Large intestine (tissue), 3 donors: Measurements from ENCODE around the gene CCDC185. TPM values are rescaled to one million over a fixed set of nuclear protein-coding genes. Genes with fewer than 3 reads are reported as not detected.

ENCODE experiments used
- DNase-seq, 2 donors: peaks; one replicate each; pipeline versions ENCODE4 v3.0.0 to v3.0.0-alpha.2; 2013
- H3K27ac ChIP-seq: one replicate; pipeline ENCODE4 v1.5.1; 2013; ENCODE audit warnings: low read length
- H3K27me3 ChIP-seq: 2 replicates; pipeline ENCODE4 v1.6.1; 2013; ENCODE audit warnings: low read length; ENCODE audit not compliant: control insufficient read depth, insufficient read depth
- H3K36me3 ChIP-seq: 2 replicates; pipeline ENCODE4 v1.6.1; 2013; ENCODE audit warnings: low read length; ENCODE audit not compliant: control insufficient read depth, insufficient read depth
- H3K4me1 ChIP-seq: one replicate; pipeline ENCODE4 v1.6.1; 2013; ENCODE audit warnings: low read length; ENCODE audit not compliant: control insufficient read depth, insufficient read depth
- H3K4me3 ChIP-seq: one replicate; pipeline ENCODE4 v1.5.1; 2013; ENCODE audit warnings: low read length
- H3K9me3 ChIP-seq: one replicate; pipeline ENCODE4 v1.6.1; 2013; ENCODE audit warnings: mild to moderate bottlenecking, low read depth, low read length, moderate library complexity; ENCODE audit not compliant: control insufficient read depth
- WGBS: methylation state at CpG from one replicate; pipeline ENCODE4 v1.1.5; 2013; ENCODE audit warnings: low lambda C conversion rate; ENCODE audit not compliant: insufficient coverage; 5-methylcytosine and 5-hydroxymethylcytosine counted together
- polyA plus RNA-seq: library from polyadenylated mRNA; unstranded; fragments of 120-200 nt; gene quantifications from one replicate; pipeline ENCODE4 v1.2.1, GENCODE V29; 2013

Gene CCDC185
- polyA plus RNA-seq, 1 donor = not detected

- Histone ChIP-seq H3K27ac (no peak overlapping the region), H3K36me3 (no peaks in the 10 kb centered on the region), H3K4me1 (no peaks in the 10 kb centered on the region), H3K9me3 (no peaks in the 10 kb centered on the region), H3K4me3 (no peak overlapping the region), H3K27me3 (no peaks in the 10 kb centered on the region)
- no peak for DNase-seq
- WGBS = no CpG with 5 or more reads among the region's 1 CpG
Measured at GRCh38 chr1:223429821-223430220, 36.6 kb downstream of the CCDC185 start.

- Histone ChIP-seq H3K4me1 (no peaks in the 10 kb centered on the region), H3K9me3 (no peaks in the 10 kb centered on the region), H3K36me3 (no peaks in the 10 kb centered on the region), H3K4me3 (no peak overlapping the region), H3K27me3 (no peaks in the 10 kb centered on the region), H3K27ac (no peak overlapping the region)
- WGBS = no CpG with 5 or more reads among the region's 1 CpG
- DNase-seq = no peak
Measured at GRCh38 chr1:223430236-223430635, 37.0 kb downstream of the CCDC185 start.

GRCh38 chr1:223437151-223437550 is 43.9 kb downstream of the CCDC185 start:
- H3K36me3 ChIP-seq = no peaks in the 10 kb centered on the region
- no peaks in the 10 kb centered on the region for H3K27me3 ChIP-seq
- H3K4me1 ChIP-seq = no peaks in the 10 kb centered on the region
- no peak for DNase-seq
- H3K9me3 ChIP-seq = no peaks in the 10 kb centered on the region
- H3K27ac ChIP-seq = no peak overlapping the region
- H3K4me3 ChIP-seq = no peak overlapping the region
- WGBS = 83% methylated on average over 1 of the region's 3 CpGs

- no peak for DNase-seq
- Histone ChIP-seq H3K27me3 (peaks cover 3% of the 10 kb centered on the region), H3K27ac (no peak overlapping the region), H3K36me3 (no peaks in the 10 kb centered on the region), H3K9me3 (peaks cover 6% of the 10 kb centered on the region), H3K4me1 (no peaks in the 10 kb centered on the region), H3K4me3 (no peak overlapping the region)
- no CpG with 5 or more reads among the region's 1 CpG for WGBS
Measured at GRCh38 chr1:223443397-223443796, 50.2 kb downstream of the CCDC185 start.

GRCh38 chr1:223444411-223444810 is 51.2 kb downstream of the CCDC185 start:
- Histone ChIP-seq H3K4me1 (no peaks in the 10 kb centered on the region), H3K9me3 (peaks cover 6% of the 10 kb centered on the region), H3K36me3 (no peaks in the 10 kb centered on the region), H3K27ac (no peak overlapping the region), H3K27me3 (peaks cover 3% of the 10 kb centered on the region), H3K4me3 (no peak overlapping the region)
- no peak for DNase-seq
- no CpG with 5 or more reads among the region's 7 CpGs for WGBS

Other genes with a start within 250 kb of the CCDC185 start
- gene SUSD4, start 29.2 kb upstream of the CCDC185 start, polyA plus RNA-seq = 2.1 TPM